Measurements from ENCODE around the gene ARL4C.

GRCh38 chr2:234493796-234494195 is 3.1 kb downstream of the ARL4C start:
- TF ChIP-seq CTCF (conservative IDR thresholded peaks at IDR 0.05 in 1 of 2, IDR thresholded peaks at IDR 0.05 in 1 of 2; ENCODE audit: extremely low read depth in 1 of 2, insufficient read depth in 1 of 2, low read depth in 1 of 2, low read length in 2 of 2) (no peak), EZH2 (IDR thresholded peaks at IDR 0.05; ENCODE audit: borderline replicate concordance, low read length) (no peak)

Data from mammary epithelial cell (primary cell).